HepG2 (cell line): ENCODE results near the gene HIF1AN. TPM values are rescaled to one million over a fixed set of nuclear protein-coding genes. Genes with fewer than 3 reads are reported as not detected.

Experiments used
- ATF1 ChIP-seq: IDR thresholded peaks from 2 replicates; pipeline ENCODE4 v1.6.1; 2016; ENCODE audit warnings: mild to moderate bottlenecking, control low read depth
- EHMT2 ChIP-seq: fragments of 200-600 bp; sonication (generic); IDR thresholded peaks from 2 replicates; pipeline ENCODE4 v1.7.0; 2017; ENCODE audit warnings: antibody characterized with exemption, low read depth, low read length, borderline replicate concordance
- FOXA1 ChIP-seq, 2 experiments: fragments of 450-650 bp in 1 of 2; sonication (generic) in 1 of 2; formaldehyde crosslinking in 1 of 2; IDR thresholded peaks; 2 replicates each; pipeline versions ENCODE4 v1.4.0 to v1.6.1; 2016 to 2020; ENCODE audit warnings: missing genetic modification reagents in 1 of 2
- KMT2B ChIP-seq: IDR thresholded peaks from 2 replicates; pipeline ENCODE4 v1.6.1; 2016; ENCODE audit warnings: missing genetic modification reagents, missing compliant biosample characterization
- MTF1 ChIP-seq: sonication (generic); formaldehyde crosslinking; IDR thresholded peaks from 2 replicates; pipeline ENCODE4 v1.5.0; 2020; ENCODE audit warnings: missing genetic modification reagents
- NBN ChIP-seq: fragments of 450-650 bp; conservative IDR thresholded peaks from 2 replicates; pipeline ENCODE4 v1.6.1; 2017
- PHF5A ChIP-seq: IDR thresholded peaks from one replicate; pipeline ENCODE4 v1.6.1; 2018; ENCODE audit warnings: low read depth, missing genetic modification reagents; ENCODE audit not compliant: unreplicated experiment
- REL ChIP-seq: sonication (generic); formaldehyde crosslinking; conservative IDR thresholded peaks from 2 replicates; pipeline ENCODE4 v1.8.0; 2022; ENCODE audit warnings: mild to moderate bottlenecking, missing genetic modification reagents, moderate library complexity
- SALL1 ChIP-seq: sonication (generic); formaldehyde crosslinking; IDR thresholded peaks from 2 replicates; pipeline ENCODE4 v1.8.0; 2022; ENCODE audit warnings: mild to moderate bottlenecking, missing genetic modification reagents
- SAP130 ChIP-seq: IDR thresholded peaks from 2 replicates; pipeline ENCODE4 v1.6.1; 2016; ENCODE audit warnings: low read depth
- ZFP36L1 ChIP-seq: sonication (generic); formaldehyde crosslinking; IDR thresholded peaks from 2 replicates; pipeline ENCODE4 v1.8.0; 2022; ENCODE audit warnings: mild to moderate bottlenecking, missing genetic modification reagents, moderate library complexity
- ZNF263 ChIP-seq: sonication (generic); formaldehyde crosslinking; IDR thresholded peaks from 2 replicates; pipeline ENCODE4 v1.4.0; 2020; ENCODE audit warnings: missing genetic modification reagents
- ZNF468 ChIP-seq: sonication (generic); formaldehyde crosslinking; IDR thresholded peaks from 2 replicates; pipeline ENCODE4 v1.8.0; 2022; ENCODE audit warnings: mild to moderate bottlenecking, moderate library complexity, missing genetic modification reagents
- ZNF546 ChIP-seq: sonication (generic); formaldehyde crosslinking; conservative IDR thresholded peaks from 2 replicates; pipeline ENCODE4 v1.8.1; 2023; ENCODE audit warnings: mild to moderate bottlenecking, missing genetic modification reagents
- ZNF616 ChIP-seq: sonication (generic); formaldehyde crosslinking; IDR thresholded peaks from 2 replicates; pipeline ENCODE4 v1.5.0; 2020; ENCODE audit warnings: low read depth, mild to moderate bottlenecking, missing genetic modification reagents
- ZNF766 ChIP-seq: sonication (generic); formaldehyde crosslinking; IDR thresholded peaks from 2 replicates; pipeline ENCODE4 v1.5.0; 2020; ENCODE audit warnings: missing genetic modification reagents, borderline replicate concordance
- ZNF782 ChIP-seq: sonication (generic); formaldehyde crosslinking; IDR thresholded peaks from 2 replicates; pipeline ENCODE4 v1.4.0; 2020; ENCODE audit warnings: missing genetic modification reagents, mild to moderate bottlenecking, borderline replicate concordance
- ZSCAN9 ChIP-seq: IDR thresholded peaks from 2 replicates; pipeline ENCODE4 v1.6.1; 2016; ENCODE audit warnings: borderline replicate concordance
- polyA plus RNA-seq, 8 experiments: library from polyadenylated mRNA; depleted of rRNA in 3 of 8; stranded (reverse) in 7 of 8; unstranded in 1 of 8; fragments of >200 nt; fragmentation: Illumina TruSeq in 4 of 8; extraction: Trizol in 4 of 8; gene quantifications; 2 replicates each; pipeline versions ENCODE4 v1.2.1 to v1.2.3, GENCODE V29; 2011 to 2016; ENCODE audit warnings: low read depth in 4 of 8, missing spikeins in 1 of 8, mixed read lengths in 1 of 8; ENCODE audit not compliant: insufficient read depth in 1 of 8
- total RNA-seq, 5 experiments: library from RNA; depleted of rRNA; stranded (reverse); fragments of >200 nt; fragmentation: Illumina TruSeq; extraction: Trizol; gene quantifications; 2 replicates each; pipeline ENCODE4 v1.2.3, GENCODE V29; 2016; ENCODE audit warnings: low read depth in 1 of 5
- TF ChIP-seq, protein P1 (sequence below): sonication (generic); formaldehyde crosslinking; IDR thresholded peaks from 2 replicates; pipeline ENCODE4 v1.5.1; 2020; ENCODE audit warnings: mild to moderate bottlenecking, missing genetic modification reagents, moderate library complexity
- TF ChIP-seq, protein P2 (sequence below): sonication (generic); formaldehyde crosslinking; IDR thresholded peaks from 2 replicates; pipeline ENCODE4 v1.9.0; 2022; ENCODE audit warnings: low read depth, missing genetic modification reagents
- TF ChIP-seq, protein P3 (sequence below): sonication (generic); formaldehyde crosslinking; IDR thresholded peaks from 2 replicates; pipeline ENCODE4 v1.4.0; 2020; ENCODE audit warnings: missing genetic modification reagents, borderline replicate concordance

HIF1AN gene
- total and polyA plus RNA-seq, 2 of the 13 experiments (the other 11 are each of a cell fraction or from before 2014, with no cell fraction given) = 8.6 to 10.7 TPM

DNA sequence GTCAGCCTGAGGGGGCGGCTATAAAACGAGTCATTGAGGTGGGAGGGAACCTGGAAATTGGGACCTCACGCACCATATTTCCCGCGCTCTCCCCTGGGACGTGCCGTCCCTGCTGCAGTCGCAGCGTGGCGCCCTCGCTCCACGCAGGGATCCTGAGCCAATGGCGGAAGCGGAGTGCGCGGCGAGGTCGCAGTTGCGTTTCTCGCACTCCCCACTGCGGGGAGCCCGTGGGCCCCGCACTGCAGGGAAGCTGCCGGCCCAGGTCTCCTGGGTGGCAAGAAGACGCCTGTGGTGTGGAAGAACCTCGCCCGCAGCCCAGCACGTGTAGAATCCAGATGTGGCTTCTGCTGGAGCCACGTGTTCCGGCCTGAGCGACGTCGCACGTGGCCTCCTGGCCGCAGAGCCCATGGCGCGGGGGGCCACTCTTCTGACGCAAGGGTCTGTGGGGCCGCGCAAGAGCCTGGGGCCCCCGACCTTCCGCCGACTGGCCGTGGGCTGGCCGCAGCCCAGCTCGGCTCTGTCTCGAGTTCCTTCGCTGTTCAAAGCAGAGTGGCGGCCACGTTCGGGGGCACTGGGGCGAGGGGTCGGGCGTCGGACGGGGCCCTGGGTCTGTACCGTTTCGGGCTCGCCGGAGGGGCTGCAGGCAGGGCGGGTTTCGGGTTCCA lies 26.4 kb downstream of the HIF1AN start (continued):
- TF ChIP-seq ZFP36L1 (CRISPR knock-in tag) (no peak), ZNF546 (CRISPR knock-in tag) (no peak), FOXA1 (IDR thresholded peaks at IDR 0.05) (no peak), FOXA1 (CRISPR knock-in tag; IDR thresholded peaks at IDR 0.05) (no peak), EHMT2 (no peak), SALL1 (CRISPR knock-in tag) (peak; percentile 36; the same call in 1 of the 2 replicates), ZNF616 (CRISPR knock-in tag) (no peak), ZNF468 (CRISPR knock-in tag) (no peak), SAP130 (CRISPR knock-in tag) (peak; percentile 14; the same call in 1 of the 2 replicates), NBN (no peak), ZNF782 (CRISPR knock-in tag) (no peak), ATF1 (CRISPR knock-in tag) (no peak), PHF5A (no peak), ZNF766 (no peak), MTF1 (no peak), REL (no peak), KMT2B (CRISPR knock-in tag) (no peak), ZSCAN9 (no peak), ZNF263 (CRISPR knock-in tag) (no peak)
- TF ChIP-seq, protein P1, sequence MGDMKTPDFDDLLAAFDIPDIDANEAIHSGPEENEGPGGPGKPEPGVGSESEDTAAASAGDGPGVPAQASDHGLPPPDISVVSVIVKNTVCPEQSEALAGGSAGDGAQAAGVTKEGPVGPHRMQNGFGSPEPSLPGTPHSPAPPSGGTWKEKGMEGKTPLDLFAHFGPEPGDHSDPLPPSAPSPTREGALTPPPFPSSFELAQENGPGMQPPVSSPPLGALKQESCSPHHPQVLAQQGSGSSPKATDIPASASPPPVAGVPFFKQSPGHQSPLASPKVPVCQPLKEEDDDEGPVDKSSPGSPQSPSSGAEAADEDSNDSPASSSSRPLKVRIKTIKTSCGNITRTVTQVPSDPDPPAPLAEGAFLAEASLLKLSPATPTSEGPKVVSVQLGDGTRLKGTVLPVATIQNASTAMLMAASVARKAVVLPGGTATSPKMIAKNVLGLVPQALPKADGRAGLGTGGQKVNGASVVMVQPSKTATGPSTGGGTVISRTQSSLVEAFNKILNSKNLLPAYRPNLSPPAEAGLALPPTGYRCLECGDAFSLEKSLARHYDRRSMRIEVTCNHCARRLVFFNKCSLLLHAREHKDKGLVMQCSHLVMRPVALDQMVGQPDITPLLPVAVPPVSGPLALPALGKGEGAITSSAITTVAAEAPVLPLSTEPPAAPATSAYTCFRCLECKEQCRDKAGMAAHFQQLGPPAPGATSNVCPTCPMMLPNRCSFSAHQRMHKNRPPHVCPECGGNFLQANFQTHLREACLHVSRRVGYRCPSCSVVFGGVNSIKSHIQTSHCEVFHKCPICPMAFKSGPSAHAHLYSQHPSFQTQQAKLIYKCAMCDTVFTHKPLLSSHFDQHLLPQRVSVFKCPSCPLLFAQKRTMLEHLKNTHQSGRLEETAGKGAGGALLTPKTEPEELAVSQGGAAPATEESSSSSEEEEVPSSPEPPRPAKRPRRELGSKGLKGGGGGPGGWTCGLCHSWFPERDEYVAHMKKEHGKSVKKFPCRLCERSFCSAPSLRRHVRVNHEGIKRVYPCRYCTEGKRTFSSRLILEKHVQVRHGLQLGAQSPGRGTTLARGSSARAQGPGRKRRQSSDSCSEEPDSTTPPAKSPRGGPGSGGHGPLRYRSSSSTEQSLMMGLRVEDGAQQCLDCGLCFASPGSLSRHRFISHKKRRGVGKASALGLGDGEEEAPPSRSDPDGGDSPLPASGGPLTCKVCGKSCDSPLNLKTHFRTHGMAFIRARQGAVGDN = peak; percentile 72
- TF ChIP-seq, protein P2, sequence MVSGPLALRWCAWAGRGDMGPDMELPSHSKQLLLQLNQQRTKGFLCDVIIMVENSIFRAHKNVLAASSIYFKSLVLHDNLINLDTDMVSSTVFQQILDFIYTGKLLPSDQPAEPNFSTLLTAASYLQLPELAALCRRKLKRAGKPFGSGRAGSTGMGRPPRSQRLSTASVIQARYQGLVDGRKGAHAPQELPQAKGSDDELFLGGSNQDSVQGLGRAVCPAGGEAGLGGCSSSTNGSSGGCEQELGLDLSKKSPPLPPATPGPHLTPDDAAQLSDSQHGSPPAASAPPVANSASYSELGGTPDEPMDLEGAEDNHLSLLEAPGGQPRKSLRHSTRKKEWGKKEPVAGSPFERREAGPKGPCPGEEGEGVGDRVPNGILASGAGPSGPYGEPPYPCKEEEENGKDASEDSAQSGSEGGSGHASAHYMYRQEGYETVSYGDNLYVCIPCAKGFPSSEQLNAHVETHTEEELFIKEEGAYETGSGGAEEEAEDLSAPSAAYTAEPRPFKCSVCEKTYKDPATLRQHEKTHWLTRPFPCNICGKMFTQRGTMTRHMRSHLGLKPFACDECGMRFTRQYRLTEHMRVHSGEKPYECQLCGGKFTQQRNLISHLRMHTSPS (CRISPR knock-in tag) = no peak
- TF ChIP-seq, protein P3, sequence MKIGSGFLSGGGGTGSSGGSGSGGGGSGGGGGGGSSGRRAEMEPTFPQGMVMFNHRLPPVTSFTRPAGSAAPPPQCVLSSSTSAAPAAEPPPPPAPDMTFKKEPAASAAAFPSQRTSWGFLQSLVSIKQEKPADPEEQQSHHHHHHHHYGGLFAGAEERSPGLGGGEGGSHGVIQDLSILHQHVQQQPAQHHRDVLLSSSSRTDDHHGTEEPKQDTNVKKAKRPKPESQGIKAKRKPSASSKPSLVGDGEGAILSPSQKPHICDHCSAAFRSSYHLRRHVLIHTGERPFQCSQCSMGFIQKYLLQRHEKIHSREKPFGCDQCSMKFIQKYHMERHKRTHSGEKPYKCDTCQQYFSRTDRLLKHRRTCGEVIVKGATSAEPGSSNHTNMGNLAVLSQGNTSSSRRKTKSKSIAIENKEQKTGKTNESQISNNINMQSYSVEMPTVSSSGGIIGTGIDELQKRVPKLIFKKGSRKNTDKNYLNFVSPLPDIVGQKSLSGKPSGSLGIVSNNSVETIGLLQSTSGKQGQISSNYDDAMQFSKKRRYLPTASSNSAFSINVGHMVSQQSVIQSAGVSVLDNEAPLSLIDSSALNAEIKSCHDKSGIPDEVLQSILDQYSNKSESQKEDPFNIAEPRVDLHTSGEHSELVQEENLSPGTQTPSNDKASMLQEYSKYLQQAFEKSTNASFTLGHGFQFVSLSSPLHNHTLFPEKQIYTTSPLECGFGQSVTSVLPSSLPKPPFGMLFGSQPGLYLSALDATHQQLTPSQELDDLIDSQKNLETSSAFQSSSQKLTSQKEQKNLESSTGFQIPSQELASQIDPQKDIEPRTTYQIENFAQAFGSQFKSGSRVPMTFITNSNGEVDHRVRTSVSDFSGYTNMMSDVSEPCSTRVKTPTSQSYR (CRISPR knock-in tag) = peak; percentile 12; the same call in 1 of the 2 replicates
